GM19043 (cell line): ENCODE results near the gene JMJD8.

ENCODE experiments used
- ATAC-seq: cut with Tn5 transposase; IDR thresholded peaks from one replicate; pipeline ENCODE4 v1.9.1; 2021; ENCODE audit warnings: low read depth; ENCODE audit not compliant: unreplicated experiment

Gene JMJD8, protein sequence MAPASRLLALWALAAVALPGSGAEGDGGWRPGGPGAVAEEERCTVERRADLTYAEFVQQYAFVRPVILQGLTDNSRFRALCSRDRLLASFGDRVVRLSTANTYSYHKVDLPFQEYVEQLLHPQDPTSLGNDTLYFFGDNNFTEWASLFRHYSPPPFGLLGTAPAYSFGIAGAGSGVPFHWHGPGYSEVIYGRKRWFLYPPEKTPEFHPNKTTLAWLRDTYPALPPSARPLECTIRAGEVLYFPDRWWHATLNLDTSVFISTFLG

DNA sequence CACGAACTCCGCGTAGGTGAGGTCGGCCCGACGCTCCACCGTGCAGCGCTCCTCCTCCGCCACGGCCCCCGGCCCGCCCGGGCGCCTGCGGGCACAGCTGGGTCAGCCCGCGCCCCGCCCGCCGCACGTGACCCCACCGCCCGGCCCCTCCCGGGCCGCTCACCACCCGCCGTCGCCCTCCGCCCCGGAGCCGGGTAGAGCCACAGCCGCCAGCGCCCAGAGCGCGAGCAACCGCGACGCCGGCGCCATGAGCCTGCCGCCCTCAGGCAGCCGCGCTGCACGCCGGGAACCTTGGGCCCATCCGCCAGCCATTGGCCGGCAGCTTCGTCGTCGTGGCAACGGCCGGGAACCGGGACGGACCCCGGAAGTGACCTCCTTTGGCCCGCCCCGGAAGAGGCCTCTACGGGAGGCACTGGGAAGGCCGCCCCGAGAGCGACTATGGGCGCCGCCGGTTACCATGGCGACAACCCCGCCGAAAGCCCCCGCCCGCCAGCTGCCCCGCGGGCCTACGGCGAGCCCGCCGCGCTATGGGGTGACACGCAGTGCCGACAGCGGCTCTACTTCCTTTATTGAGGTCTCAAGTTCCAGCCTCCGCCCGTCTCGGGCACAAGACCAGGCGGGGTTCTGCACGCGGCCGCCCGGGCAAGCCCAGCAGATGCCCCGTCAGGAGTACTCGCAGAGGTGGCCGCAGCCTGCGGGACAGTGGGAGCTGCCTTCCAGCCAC is at the start of gene JMJD8:
Gene JMJD8, minus strand, starts transcription at position 264 of the 724 bp plus-strand sequence. Its CDS starts 15 bp downstream, at position 249.
- ATAC-seq = peak; percentile 67

DNA sequence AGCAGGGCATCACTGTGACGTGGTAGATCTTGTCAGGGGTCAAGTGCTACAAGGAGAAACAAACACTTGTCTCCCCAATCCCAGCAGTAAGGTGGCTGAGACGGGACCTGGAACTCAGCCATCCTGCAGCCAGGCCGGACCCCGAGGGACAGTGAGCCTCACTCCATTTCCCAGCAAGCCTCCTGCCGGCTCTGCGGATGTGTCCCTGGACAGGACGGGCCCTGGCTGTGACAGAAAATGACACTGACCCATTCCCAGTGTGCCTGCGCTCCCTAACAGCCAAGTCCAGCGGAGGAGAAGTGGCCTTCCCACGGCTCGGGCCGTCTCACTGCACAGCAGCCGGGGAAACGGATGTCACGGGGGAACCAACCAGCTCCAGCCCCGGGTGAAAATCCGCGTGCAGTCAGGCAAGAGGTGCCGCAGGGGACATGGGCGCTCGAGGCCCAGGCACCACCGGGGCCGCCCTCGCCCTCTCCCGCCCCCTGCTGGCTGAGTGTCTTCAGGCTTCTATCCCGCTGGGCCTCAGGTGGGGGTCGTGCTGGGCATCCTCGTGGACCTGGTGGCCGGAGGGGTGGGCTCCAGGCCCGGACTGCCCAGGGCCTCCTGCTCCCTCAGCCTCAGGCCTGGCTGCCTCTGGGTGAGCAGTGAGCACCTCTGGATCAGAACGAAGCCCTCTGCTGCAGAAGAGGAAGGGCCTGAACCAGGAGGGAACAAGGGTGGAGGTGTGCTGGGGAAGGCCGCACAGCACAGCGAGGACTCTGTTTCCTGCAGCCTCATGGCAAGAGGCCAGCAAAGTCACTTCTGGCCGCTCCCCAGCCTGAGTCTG is 49.5 kb upstream of the JMJD8 start:
- ATAC-seq = no peak

DNA sequence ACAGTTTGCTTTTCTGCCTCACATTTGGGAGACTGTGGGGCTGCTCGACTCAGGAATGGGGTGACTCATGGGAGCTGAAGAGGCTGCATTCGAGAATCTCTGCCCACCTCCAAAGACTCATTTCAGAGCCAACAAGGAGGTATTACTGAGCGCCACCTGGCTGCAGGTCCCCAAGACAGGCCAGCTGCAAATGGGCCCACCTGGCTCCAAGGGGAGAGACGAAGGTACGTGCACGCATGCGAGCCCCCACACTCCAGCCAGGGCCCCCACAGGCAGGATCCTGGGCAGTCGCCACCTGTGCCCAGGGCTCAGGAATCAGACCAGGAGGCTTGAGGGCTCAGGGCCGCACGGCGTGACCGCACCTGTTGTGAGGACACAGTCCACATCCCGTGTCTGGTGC is 48.8 kb upstream of the JMJD8 start:
- ATAC-seq = no peak

DNA sequence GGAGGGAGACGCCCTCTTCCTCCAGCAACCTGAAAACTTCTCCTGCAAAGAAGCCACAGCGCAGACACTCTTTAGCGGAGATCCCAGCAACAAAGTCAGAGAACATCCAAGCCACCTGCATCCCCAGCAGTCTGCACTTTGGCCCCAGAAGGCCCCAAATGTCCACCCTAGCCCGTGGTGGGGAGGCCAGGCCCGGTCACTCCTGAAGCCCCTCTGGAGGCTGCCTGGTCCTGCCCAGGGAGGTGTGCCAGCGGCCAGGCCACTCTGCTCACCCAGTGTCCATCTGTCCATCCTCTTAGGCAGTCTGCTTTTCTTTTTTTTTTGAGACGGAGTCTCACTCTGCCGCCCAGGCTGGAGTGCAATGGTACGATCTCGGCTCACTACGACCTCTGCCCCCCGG is 48.2 kb upstream of the JMJD8 start:
- no peak for ATAC-seq

DNA sequence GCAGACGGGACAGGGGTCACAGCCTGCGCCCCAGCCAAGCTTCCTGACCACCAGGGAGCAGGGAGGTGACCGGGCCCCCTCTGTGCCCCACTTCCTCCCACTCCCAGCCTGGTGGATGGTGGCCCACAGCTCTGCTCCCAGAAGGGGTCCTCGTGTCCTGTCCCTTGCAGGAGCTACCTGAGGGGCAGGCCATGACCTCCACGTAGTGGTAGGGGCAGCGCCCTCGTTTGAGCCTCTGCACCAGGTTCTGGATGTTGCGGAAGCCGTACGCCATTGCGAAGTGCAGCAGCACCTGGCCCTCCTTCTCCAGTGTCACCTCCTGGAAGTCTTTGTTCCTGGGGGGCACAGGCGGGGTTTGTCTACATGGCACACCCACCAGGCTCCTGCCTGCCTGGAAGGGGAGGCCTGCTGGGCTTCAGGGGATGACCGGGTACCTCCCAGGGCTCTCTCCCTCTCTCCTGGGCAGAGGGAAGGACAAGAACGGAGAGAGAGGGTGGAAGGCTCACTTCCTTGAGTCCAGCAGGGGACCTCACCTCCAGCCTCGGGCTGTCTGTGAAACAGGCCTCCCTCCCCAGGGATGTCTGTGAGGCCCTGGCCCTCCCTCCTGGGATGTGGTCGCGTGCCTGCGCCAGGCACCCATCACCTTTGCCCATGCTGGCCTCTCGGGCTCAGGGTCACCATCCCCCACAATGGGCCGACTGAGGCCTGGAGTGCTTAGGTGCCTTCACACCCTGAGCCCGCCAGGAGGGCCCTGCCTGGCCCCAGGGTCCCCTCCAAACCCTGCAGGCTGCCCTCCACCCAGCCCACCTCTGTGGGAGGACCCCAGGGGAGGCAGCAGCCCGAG is 46.8 kb upstream of the JMJD8 start:
- no peak for ATAC-seq

DNA sequence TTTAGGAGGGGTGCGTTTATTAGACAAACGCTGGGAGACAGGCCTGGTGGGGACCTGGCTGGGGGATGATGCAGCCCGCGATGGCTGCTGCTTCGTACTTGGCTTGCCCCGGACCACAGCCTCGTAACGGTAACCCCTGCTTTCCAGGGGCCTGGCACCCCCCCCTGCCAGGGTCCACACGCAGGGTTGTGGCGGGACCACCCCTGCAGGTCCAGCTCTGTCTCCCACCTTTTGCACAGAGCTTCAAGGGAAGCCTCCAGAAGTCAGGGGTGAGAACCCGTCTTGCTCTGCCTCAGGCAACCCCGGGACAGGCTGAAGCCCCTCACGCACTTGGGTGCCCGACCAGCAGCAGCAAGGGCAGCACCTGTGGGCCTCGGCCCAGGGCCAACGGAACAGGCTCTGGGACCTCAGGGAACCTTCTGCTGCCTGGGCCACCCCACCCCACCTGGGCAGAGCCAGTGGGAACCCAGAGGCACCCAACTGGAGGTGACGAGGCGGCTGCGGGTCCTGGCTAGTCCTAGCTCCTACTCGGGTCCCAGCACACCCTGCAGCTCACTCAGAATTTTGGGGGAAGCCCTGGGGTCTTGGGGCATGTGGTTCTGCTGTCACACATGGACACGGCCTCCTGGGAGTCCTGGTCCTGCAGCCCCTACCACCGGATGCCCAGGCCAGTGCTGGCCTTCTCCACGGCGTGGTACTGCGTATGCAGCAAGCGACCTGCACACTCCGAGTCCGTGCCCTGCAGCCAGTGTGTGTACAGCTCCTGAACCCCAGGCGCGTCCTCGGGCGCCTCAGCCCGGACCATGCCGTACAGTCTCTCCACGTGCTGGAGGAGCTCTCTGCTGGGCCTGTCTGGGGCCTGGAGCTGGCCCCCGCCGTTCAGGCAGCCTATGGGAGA is 45.9 kb upstream of the JMJD8 start:
- no peak for ATAC-seq

DNA sequence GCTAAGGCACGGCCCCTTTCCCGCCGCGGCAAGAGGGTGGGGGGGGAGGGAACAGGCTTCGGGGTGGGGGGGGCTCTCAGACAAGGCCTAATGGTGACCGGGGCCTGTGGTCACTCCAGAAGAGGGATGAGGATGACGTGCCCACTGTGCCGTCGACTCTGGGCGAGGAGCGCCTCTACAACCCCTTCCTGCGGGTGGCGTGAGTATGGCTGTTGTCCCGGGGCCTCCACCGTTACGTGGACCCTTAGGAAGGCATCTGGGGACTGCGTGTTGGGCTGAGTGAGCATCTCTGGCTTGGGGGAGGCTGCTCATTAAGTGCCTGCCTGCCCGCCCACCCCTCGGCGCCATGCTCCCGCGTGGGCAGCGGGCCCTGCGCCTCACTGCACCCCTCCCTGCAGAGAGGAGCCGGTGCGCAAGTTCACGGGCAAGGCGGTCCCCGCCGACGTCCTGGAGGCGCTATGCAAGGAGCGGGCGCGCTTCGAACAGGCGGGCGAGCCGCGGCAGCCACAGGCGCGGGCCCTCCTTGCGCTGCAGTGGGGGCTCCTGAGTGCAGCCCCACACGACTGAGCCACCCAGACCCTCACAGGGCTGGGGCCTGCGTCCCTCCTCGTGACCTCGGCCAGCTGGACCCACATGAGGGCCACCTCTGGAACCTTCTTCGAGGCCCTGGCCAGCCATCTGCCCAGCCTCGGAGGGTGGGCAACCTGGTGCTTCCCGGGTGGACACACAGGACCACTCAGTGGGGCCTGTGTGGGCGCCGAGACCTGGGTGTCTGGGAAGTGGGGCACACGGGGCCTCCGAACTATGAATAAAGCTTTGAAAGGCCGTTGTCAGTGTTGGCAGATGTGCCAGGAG is 45.0 kb upstream of the JMJD8 start:
- no peak for ATAC-seq

DNA sequence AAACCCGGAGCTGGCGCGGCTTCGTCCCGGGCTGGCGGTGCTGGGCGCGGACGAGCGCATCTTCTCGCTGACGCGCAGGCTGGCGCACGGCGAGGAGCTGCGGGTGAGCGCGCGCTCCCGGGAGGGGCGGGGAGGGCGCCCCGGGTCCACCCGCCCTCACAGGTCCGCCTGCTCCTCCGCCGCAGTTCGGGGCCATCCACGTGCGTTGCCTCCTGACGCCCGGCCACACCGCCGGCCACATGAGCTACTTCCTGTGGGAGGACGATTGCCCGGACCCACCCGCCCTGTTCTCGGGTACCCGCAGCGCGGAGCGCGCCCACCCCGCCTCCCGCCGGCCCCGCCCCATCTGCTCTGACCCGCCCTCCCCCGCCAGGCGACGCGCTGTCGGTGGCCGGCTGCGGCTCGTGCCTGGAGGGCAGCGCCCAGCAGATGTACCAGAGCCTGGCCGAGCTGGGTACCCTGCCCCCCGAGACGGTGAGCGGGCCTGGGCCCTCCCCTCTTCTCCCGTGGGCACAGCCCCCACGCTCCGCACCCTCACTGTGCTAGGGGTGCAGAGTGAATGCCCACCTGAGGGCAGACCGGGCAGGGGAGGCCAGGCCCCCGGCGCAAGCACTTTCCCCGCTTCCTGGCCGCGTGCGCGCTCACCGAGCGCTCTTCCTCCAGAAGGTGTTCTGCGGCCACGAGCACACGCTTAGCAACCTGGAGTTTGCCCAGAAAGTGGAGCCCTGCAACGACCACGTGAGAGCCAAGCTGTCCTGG is 44.2 kb upstream of the JMJD8 start:
- no peak for ATAC-seq

DNA sequence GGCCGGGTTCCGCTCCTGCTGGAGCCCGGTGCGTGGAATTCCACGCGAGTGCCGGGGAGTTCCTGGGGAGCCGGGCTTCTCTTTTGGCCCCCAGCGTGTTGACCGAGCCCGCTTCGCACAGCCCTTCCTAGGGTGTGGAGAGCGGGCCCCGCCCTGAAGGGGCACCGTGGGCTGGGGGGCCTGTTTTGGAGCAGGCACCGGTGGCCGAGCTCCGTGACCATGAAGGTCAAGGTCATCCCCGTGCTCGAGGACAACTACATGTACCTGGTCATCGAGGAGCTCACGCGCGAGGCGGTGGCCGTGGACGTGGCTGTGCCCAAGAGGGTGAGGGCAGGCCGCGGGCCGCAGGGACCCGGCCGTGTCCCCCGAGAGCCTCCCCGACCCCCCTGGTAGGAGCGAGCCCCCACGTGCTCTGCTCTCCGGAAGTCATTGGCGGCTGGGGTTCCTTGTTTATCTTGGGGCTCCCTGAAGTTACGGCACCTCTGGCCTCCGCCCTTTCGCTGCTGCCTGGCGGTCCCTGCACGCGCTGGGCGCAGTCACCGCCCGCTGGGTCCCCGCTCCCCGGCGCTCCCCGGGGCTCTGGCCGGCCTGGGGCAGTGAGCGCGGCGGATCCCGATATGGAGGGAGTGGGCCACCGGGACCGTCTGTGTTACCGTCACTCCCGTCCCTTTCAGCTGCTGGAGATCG is 43.3 kb upstream of the JMJD8 start:
- ATAC-seq = no peak

DNA sequence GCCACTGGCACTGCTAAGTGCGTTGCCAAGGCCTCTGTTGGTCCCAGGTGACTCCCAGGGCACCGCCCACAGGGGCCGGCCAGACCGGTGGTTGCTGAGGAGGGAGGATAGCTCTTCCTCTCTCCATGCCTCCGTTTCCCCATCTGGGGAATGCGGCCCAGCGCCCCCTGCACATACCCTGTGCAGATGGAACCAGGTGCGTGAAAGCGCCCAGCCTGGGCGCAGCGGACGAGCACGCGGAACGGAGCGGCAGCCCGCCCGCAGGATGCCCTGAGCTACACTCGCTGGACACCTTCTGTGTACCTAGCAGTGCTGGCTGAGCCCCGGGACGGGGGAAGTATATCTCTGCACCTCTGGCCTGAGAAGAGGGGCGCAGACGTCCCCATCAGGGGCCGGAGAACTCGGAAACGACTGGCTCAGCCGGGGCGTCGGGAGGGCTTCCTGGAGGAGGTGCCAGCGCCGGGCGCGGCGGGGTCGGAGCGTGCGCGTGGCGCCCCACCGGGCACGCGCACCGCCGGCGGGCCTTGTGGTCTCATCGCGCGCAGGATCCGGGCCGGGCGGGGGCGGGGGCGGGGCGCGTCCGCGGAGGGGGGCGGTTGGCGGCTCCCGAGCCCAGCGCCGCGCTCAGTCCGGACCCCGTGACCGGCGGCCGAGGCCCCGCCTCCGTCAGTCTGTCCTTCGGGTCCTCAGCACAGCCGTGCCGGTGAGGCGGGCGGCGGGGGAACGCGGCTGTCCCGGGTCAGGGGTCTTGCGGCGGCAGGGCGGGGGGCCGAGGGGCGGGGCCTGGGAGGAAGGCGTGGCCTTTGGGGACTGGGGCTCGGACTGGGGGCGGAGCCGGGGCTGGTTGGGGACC is 42.5 kb upstream of the JMJD8 start, which contains the start of the genes CCDC78 and HAGHL:
Gene CCDC78, minus strand, starts transcription at position 6 of the 853 bp plus-strand sequence. CDS start 76 bp downstream, outside the sequence.
Gene HAGHL, plus strand, starts transcription at position 669 of the 853 bp plus-strand sequence. CDS start 404 bp downstream, outside the sequence.
- ATAC-seq = no peak

DNA sequence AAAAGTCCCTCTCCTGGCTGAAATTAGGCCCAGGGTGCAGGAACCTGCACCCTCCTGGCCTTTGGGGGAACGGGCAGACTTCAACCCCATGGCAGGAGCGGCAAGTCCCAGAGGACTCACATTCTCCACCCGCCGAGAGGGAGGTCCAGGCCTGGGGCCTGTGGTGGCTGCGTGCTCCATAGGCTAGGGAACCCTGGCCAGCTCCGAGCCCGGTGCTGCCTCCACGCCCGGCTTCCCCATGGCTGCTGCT is 42.0 kb upstream of the JMJD8 start:
- ATAC-seq = no peak

DNA sequence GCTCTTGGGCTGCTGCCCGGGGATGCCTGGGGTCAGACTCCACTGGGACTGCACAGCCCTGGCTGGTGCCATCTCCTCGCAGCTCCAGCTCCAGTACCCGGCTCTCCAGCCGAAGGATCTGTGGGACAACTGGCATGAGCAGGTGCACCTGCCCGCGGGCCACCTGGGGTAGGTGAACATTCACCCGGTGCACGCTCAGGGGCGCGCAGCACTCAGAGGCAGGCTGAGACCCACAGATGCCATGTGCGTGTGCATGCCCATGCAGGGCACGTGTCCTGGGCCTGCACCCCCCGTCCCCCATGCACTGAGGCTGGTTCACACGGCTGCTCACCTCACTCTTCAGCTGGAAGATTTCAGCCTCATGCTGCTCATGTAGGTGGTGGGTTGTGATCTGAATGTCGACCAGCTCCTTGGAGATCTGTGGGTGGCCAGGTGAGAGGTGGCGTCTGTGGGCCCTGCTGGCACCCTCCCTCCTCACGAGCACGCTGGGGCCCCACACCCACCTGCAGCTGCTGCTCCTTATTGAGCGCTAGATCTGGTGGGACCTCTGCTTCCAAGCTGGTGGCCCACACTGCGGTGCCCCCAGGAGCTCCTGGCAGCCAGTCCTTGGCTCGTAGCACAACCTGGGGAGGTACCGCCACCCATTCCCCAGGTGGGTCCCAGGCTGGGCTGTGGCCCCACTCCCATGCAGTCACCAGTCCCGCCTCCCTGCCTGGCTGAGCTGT is 41.5 kb upstream of the JMJD8 start:
- ATAC-seq = no peak

DNA sequence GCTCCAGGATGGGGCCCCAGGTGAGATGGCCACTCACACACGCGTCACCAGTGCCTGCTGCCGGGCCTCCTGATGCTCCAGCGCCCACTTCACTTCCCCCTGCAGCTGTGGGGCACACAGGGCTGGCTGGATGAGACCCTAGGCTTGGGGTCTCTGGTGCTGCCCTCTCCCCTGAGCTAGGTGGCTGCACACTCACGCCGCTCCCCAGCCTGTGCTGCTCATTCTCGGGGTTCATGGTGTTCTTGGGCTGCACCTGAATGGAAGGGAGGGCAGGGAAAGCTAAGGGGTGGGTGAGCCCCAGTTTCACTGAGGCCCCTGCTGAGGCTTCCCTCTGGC is 40.9 kb upstream of the JMJD8 start:
- no peak for ATAC-seq

DNA sequence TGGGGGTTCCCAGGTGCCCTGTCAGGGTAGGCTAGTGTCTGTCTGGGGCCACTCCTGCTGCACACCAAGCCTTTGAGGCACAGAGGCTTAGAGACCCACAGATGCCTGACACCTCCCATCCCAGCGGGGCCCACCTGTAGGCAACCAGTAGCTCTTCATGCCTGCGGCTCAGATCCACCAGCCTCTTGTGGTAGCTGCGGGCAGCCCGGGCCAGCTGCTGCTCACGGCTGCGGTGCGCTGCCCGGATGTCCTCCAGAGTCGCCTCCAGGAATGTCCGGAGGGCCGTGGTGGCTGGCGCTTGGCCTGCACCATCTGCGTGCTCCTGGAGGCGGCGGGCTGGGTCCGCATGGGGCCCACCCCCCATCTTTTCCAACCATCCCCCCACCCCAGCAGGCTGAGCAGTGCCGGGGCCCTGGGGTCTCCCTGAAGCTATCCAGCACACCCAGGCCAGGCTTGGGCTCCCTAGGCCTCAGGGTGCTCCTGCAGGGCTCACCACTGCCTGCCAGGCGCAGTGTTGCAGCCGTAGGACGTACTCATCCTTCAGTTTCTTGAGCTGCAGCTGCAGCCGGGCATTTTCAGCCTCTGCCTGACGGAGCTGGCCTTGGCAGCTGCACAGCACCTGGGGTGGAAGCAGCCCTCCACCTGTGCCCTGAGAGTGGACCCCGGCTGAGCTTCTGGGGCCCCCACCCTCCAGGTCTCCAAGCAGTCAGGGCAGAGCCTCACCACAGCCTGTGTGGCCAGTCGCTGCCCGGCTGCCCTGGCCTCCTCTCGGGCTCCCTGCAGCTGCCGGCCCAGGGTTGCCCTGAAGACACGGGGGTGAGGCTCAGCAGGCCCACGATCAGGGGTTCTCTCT is 40.3 kb upstream of the JMJD8 start:
- ATAC-seq = no peak

DNA sequence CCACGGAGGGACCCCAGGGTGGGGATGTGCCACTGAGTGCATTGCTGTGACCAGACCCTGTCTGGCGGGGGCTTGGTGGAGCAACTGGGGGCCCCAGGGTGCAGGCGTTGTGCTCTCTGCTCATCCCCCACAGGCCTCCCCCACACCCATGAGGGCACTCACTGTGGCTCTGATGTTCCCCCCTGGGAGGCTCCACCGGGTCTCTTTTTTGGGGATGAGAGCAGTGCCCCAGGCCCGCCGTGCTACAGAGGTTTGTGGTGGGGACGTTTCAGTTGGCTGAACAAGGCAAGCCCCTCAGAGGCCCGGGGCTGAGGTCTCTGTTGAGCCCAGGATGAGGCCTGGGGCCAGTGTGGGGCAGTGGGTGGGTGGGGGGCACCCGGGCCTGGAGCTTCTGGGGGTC is 39.6 kb upstream of the JMJD8 start:
- ATAC-seq = no peak
